RWPE1 (cell line): Measurements from ENCODE around the gene WDR5.

ENCODE experiments used
- CTCF ChIA-PET: fragments of 350-600 bp; sonication (Branson Sonifier 250); formaldehyde crosslinking; extraction: SDS; loops from one replicate; lab custom pipeline; 2021; lab: Yijun Ruan, JAX
- POLR2A ChIA-PET: fragments of 400-600 bp; formaldehyde crosslinking; extraction: SDS; loops from one replicate; lab custom pipeline; 2020; ENCODE audit warnings: antibody characterized with exemption; ENCODE audit not compliant: low non-redundant PET; lab: Yijun Ruan, JAX
- DNase-seq: peaks from one replicate; pipeline ENCODE4 v3.0.0; 2012; ENCODE audit warnings: low spot score
- H3K27ac ChIP-seq: fragments of 450-650 bp; 2 replicates; pipeline ENCODE4 v1.5.1; 2017
- TF ChIP-seq, protein P1 (sequence below): fragments of 450-650 bp; conservative IDR thresholded peaks from 2 replicates; pipeline ENCODE4 v1.5.1; 2017; ENCODE audit warnings: low read depth, mild to moderate bottlenecking

Gene WDR5

DNA sequence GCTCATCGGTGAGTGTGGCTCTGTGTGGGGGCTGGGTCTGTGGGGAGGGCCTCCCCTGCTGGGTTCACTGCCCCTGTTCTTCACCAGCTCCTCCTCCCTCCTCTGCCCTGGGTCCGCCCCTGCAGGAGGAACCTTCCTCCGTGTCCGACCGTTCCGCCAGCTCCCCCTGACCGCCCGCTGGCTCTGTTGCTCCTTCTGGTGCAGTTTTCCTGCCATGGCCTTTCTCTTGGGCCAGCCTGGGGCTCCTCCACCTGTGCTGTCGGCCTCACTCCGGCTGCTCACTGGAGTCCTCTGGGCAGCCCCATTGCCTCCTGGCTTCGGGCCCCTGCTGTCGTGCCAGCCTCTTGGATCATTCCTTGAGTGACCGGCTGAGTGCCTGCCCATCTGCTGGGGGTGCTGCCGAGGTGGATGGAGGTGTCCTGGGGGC is 16.2 kb downstream of the WDR5 start:
- POLR2A ChIA-PET, result no interaction called here

DNA sequence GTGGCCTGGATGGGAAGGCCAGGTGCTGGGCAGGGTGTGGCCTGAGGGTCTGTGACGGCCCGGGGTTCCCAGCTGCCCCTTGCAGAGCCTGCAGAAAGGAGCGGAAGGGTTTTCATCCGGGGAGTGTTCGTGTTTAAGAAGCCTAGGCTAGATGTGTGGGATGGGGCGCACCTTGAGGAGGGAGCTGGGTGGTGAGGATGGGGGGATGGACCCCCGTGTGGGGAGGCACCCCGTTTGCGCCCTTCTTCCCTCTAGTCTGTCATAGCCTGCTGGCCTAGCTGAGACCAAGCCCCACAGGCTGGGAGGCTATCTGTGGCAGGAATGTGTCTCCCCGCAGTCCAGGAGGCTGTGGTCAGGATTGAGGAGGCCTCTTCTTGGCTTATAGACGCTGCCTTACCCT is 16.6 kb downstream of the WDR5 start:
- ChIA-PET CTCF (no interaction called here), POLR2A (no interaction called here)
- peak overlapping the region; percentile 1; the same call in 1 of the 2 replicates for H3K27ac ChIP-seq
- TF ChIP-seq, protein P1, sequence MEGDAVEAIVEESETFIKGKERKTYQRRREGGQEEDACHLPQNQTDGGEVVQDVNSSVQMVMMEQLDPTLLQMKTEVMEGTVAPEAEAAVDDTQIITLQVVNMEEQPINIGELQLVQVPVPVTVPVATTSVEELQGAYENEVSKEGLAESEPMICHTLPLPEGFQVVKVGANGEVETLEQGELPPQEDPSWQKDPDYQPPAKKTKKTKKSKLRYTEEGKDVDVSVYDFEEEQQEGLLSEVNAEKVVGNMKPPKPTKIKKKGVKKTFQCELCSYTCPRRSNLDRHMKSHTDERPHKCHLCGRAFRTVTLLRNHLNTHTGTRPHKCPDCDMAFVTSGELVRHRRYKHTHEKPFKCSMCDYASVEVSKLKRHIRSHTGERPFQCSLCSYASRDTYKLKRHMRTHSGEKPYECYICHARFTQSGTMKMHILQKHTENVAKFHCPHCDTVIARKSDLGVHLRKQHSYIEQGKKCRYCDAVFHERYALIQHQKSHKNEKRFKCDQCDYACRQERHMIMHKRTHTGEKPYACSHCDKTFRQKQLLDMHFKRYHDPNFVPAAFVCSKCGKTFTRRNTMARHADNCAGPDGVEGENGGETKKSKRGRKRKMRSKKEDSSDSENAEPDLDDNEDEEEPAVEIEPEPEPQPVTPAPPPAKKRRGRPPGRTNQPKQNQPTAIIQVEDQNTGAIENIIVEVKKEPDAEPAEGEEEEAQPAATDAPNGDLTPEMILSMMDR, result no peak
- no peak for DNase-seq

More for the DNA sequence above, 16.2 kb downstream of the WDR5 start:
- DNase-seq, result no peak
- CTCF ChIA-PET, result no interaction called here
- TF ChIP-seq, protein P1, result no peak
- peak overlapping the region; percentile 1; the same call in 1 of the 2 replicates for H3K27ac ChIP-seq

DNA sequence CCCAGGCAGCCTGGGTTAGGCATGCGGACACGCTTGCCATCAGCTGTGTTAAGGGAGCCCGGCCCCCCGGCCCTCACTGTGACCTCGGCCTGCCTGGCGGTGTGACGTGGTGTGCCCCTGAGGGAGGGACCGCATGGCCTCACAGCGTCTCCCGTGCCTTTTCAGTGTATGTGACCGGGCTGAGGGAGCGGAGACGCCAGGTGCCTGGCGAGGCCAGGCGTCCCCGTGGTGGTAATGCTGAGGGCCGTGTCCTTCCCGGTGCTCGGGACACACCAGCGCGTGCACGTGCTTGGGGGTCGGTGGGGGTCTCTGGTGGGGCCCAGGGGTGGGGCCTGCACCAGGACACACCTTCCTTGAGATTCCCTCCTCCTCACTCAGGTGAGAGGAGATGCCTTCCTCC is 17.6 kb downstream of the WDR5 start:
- POLR2A ChIA-PET, result no interaction called here
- TF ChIP-seq, protein P1, result no peak
- CTCF ChIA-PET, result no interaction called here
- DNase-seq, result no peak
- no peak overlapping the region for H3K27ac ChIP-seq

GRCh38 chr9:134154262-134154701 is 18.4 kb downstream of the WDR5 start:
- TF ChIP-seq, protein P1, result no peak
- CTCF ChIA-PET, result no interaction called here
- POLR2A ChIA-PET, result no interaction called here
- no peak for DNase-seq
- no peak overlapping the region; the same call in 1 of the 2 replicates for H3K27ac ChIP-seq

GRCh38 chr9:134155812-134156377 is 20.0 kb downstream of the WDR5 start:
- TF ChIP-seq, protein P1, result no peak
- CTCF ChIA-PET, result interaction anchor here (0.7 kb wide), 1 partner anchor 9 kb away, joined by 5 read pairs; no protein-coding TSS in a partner anchor
- POLR2A ChIA-PET, result no interaction called here
- H3K27ac ChIP-seq, result peak overlapping the region; percentile 32
- DNase-seq, result no peak

DNA sequence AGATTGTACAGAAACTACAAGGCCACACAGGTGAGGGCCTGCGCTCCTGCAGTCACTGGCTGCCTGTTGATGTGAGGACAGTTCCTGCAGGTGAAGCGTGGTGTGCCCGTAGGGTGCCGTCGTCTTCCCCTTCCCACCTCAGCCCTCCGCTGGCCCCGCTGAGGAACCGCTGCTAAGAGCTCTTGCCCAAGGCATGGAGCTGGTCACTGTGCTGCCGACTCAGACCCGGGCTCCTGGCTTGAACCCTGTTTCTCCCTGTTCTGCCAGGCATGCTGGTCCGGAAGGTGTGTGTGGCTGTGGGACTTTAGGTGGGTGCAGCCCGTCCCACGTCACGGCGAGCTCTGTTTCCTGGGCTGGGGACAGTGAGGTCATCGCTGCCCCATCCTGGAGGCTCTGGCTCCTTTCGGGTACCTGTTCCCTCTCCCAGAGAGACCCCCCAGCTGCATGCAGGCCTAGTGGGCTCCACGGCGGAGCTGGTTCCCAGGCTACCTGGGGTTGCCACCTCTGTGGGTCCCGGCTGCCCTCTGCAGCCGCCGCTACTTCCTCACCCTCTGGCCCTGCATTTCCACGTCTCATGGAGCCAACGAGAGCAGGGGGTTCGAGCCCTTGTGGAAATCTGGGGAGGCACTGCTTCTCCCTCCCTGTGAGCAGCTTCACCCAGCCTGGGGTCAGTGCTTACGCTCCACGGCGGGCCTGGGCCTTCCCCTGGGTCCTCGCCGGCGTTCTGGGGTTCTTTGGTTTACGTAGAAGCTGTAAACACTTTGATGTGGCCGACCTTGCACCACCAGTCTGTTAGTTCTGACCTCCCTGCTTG is 20.9 kb downstream of the WDR5 start:
- peak overlapping the region; percentile 32 for H3K27ac ChIP-seq
- POLR2A ChIA-PET, result no interaction called here
- CTCF ChIA-PET, result interaction anchor here (0.6 to 0.9 kb wide), 4 partner anchors 10 to 208 kb away, joined by 3 to 5 read pairs (median 4); no protein-coding TSS in a partner anchor
- no peak for DNase-seq
- TF ChIP-seq, protein P1, result no peak
